ENCODE measurements around the gene MEGF9.

The MEGF9 gene

DNA sequence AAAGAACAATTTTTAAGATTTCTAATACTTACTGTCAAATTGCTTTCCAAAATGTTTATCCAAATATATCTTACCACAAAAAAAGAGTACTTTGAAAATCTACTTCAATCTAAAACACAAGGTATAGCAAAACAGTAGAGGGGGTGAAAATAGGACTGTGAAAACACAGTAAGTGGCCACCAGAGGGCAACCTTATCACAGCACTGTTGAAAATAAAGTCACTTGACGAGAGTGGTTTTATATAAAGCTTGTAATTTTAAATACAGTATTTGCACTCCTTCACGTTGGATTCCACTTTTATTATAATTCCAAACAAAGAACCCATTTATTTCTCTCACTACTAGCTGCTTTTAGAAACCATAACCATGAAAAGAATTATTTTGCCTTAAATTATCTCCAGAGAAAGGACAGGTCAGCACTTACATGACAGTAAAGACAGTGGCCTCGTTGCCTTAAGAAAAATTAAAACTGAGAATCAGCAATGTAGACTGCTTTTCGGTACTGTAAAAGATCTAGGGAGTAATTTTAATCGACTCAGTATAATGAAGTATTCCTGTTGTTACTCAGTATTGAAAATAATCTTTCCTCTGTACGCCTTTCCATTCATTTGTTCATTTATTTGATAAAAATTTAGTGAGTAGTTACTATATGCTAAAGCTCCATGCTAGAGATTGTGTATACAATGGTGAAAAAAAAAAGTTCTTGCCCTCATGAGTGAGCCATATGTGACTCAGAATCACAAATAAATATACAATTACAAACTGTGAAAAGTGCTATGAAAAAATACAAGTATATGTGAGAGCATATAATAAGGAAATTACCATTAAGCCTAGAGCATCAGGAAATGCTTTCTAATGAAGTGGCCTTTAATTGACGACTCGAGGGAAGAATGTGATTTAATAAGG, 94.3 kb downstream of the MEGF9 start:
- peak; percentile 28 for DNase-seq

DNA sequence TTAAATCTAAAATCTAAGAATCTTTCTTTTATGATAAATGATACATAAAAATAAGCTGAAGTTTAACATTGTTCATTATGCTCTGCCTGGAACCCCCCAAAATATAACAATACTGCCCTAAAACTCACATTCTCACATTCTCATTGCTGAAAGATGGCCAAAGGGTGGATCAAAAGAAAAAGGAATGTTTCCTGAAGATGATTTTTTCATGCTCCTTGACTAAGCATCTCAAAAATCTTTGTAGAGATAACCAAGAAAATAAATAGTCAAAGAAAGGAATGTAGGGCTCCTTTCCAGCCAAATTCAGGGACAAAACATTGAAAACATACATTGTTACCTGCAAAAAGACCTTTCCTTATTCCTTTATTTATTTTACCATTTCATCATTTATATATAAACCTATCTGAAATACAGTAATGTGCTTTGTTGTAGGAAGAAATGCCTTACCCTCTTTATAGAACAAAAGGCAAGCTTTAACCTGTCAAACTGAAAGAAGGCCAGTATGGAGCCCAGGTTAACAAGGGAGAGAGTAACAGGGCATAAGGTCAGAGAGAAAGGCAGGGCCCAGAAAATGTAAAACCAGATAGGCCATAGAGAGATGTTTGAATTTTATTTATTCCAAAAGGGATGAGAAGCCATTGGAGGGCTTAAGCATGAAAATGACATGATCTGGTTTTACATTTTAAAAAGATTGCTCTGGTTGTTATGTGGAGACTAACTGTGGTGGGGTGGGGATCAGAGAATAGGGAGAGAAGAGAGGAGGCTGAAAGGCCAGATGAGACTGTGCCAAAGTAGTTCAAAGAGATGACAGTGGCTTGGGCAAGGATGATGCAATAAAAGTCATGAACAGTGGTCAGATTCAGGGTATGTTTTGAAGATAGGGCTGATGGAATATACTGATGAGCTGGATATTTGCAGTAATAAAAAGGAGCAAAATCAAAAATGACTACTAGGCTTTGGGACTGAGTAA, 97.0 kb downstream of the MEGF9 start:
- DNase-seq: no peak

DNA sequence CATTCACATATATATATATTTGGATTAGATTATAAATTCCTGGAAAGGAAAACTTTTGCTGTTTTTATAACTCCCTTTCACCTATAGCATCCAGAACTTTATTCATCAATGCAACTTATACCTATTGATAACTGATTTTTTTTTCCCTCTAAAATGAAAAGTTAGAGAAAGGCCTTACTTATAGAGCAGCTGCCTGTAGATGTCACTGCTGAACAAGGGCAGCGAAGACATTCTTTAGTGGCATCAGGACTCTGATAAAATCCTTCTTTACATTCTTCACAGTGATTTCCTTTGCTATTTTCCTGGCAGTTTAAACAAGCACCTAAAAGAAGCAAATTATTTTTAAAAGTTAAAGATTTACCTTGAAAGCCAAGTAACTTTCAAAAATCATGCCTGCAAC, 102.1 kb downstream of the MEGF9 start:
- no peak for DNase-seq

DNA sequence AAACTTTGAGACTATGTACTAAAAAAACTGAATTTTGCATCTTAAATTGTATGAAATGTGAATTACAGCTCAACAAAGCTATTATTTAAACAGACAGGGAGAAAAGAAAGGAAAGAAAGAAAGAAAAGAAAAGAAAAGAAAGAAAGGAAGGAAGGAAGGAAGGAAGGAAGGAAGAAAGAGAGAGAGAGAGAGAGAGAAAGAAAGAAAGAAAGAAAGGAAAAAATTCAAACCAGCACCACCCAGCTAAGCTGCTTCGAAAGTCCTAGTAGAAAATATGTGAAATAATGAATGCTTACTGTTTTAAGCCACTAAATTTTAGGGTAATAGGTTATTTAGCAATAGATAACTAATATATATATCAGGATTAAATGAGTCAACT, 102.6 kb downstream of the MEGF9 start:
- no peak for DNase-seq

DNA sequence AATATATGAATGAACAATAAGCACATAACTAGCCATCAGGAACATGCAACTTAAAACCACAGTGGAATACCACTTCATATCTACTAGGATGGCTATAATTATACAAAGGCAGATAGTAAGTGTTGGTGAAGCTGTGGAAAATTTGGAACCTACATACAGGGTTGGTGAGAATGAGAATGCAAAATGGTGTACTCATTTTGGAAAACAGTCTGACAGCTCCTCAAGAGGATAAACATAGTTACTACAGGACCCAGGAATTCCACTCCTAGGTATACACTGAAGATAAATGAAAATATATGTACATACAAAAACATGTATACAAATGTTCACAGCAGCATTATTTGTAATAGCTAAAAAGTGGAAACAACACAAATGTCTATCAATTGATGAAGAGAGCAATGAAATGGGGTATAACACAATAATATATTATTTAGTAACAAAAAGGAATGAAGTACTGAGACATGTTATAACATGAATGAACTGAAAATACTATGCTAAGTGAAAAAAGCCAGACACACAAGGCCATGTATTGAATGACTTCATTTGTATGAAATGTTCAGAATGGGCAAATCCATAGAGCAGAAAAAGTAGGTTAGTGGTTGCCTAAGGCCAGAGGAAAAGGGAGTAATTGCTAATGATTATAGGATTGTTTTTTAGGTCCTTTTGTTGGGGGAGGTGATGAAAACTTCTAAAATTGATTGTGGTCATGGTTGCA, 103.1 kb downstream of the MEGF9 start:
- DNase-seq: no peak

DNA sequence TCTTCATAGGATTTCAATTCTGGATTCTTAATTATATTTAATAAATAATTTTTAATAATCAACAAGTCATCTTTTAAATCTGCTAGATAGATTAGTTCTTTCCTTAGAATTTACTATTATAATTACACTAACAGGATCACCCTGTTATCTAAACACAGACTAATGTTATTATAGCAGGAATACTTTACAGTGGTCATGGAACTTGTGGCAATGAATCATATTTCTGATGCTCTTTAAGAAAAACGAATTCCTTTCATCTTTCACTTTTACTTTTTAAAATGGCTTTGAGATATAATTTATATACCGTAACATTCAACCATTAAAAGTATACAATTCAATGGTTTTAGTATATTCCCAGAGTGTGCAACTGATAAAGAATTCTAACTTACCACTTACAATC, 104.6 kb downstream of the MEGF9 start:
- DNase-seq: no peak

DNA sequence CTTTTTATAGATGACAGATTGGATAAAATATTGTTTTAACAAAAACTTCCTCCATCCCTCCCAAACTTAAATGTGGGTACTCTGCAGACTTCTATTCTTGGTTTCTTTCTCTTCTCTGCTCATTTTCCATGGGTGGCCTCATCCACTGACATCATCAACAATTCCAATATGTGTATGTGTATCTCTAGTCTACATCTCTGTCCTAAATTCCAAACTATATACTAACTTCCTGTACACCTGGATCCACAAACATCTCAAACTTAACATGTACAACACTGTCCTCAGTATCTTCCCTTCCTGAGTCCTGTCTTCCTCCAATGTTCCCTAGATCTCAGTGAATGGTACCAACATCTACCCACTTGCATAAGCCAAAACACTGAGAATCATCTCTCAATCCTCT, 105.8 kb downstream of the MEGF9 start:
- DNase-seq: no peak

DNA sequence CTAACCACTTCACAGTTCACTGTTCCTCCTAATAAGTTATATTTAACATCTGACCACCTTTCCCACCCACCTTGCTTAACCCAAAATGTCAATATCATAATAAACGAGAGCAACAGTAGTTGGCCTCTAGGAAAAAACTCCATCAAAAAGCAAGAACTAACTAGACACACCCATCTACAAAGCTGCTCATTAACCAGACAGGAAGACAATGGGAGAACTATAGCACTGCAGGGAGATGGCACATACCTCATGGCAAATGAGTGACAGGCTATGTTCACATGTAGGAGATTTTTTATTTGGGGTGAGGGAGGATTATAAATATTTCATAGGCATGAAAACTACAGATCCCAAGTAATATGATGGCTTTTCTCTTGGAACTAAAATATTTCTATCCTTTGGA, 110.7 kb downstream of the MEGF9 start:
- no peak for DNase-seq

DNA sequence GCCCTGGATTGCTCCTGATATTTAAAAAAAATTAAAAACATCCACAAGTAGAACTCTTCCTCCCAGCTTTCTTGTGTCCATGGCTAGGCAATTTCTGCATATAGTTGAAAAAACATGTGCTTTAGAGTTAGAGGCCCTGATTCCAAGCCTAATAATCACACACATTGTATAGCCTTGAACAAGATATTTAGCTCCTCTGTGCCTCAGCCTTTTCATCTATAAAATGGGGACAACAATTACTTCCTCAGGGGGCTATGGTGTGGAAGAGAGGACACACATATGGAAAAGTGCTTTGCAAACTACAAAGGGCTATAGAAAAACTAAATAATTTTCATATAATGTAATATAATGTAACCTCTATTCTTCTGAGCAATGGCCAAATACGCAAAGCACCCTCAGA, 111.3 kb downstream of the MEGF9 start:
- DNase-seq: no peak

DNA sequence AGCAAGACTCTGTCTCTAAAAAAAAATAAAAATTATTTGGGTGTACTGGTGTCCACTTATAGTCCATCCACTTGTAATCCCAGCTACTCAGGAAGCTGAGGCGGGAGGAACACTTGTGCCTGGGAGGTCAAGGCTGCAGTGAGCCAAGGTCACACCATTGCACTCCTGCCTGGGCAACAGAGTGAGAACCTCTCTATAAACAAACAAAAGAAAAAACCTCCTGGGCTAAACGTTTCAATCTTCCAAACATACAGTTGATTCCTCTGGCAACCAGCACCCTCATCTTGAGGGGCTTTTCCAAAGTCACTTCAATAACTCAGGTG, 120.4 kb downstream of the MEGF9 start:
- no peak for DNase-seq

DNA sequence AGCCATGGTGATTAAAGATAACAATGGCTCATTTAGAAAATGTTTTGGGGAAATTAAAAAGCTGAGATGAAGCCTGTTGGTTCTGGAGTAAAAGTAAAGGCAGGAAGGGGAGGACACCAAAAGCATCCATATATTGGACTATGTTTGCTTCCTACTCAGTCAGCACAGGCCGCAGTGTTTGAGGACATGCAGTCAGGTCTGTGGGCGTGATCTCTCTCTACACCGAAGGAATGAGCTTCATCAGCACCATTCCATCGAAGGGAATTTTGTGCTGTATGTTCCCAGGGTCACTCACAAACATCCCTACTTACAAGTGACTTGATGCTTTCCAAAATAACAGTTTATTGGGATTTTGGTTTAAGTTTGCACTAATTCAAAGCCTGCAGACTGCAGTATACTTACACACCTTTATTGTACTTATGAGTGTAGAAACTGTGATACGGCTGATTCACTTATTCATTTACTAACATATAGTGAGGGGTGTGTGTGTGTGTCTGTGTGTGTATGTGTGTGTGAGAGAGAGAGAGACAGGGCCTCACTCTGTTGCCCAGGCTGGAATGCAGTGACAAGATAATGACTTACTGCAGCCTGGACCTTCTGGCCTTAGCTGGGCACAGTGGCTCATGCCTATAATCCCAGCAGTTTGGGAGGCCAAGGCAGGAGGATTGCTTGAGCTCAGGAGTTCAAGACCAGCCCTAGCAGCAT, 120.9 kb downstream of the MEGF9 start:
- no peak for DNase-seq

DNA sequence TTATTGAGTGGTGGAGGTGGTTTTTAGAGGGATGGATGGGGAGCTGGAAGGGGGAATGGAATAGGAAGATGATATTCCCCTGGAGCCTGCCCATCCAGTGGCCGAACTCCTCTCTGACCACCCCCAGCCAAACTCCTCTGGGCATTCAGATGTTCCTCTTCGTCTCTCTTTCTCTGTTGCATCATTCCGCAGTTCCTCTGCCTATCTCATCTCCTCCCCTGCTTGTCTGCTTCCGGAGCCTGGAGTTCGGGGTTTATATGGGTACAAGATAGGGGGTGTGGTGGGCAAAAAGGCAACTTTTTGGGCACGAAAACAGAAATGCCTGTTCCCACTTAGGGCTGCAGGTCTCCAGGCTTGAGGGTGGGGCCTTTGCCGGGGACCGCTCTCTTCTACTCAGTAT, 122.1 kb downstream of the MEGF9 start:
- no peak for DNase-seq

DNA sequence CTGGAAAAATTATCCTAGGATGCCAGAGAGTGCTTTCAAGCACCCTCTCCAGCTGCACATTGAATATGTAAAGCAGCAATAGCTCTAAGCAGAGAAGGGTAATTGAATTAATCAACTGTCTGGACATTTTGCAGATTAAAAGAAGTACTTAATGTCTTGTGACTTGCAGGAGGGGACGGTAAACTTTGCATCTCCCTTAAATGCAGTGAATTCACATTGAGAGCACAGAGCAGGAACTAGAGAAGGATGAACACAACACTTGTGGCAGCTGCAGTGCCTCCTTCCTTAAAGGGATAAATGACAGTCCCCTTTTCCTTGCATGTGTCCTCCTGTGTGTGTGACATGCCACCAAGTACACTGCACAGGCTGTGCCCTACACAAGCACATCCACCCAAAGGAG, 126.9 kb downstream of the MEGF9 start:
- no peak for DNase-seq

DNA sequence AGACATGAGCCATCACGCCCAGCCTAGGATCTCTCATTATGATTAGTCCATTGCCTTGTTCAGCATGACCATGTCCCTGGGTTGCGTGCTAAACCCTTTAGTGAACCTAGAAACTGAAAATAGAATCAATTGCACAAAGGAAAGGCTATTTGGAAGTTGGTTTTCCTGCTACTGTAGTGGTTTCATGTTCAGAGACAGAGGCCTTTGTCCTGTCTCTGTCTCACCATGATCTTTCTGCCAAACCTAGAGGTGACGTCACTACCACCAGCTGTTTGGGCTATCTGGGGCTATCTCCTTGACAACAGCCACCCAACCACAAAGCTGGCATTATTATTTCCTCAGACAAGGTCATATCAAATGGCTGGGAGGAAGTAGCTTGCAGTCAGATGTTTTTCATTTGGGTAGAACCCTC, 130.3 kb downstream of the MEGF9 start:
- no peak for DNase-seq

DNA sequence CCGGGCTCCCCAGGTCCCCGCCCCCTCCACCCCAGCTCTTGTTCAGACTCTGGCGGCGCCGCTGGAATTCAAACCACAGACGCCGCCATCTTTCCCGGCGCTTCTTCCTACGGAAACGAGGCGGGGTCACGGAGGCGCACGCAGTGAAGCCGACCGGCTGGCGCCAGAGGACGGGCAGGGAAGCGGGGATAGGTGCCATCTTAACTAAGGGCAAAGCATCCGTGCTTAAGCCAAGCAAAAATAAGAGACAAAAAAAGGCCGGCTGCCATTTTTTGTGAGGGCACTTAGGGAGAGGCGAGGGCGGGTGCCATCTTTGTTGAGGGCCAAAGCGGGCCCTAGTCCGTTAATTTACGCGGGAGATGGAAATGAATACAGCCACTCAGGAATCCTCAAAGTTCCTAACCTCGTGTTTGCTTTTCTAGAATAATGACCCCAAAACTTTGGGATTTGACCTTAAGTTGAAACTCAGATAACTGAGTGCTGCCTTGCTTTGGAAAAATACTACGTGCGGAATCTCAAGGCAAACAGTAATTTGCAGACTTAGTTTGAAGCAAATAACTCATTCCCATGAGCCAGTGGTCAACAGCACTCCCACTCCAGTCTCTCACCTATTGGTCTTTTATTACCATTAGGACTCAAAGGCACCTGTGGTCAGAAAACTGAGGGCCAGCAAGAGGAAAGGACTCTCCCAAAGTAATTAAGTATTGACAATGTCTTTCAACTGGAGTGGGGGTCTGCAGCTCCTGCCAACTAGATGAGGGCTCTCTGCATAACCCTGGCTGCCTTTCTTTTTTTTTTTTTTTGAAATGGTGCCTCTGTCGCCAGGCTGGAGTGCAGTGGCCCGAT, 134.0 kb downstream of the MEGF9 start, which contains the start of gene CDK5RAP2:
Gene CDK5RAP2 (minus strand): TSS at position 117 of the 846 bp plus-strand sequence. CDS start 189 bp downstream, outside the sequence.
- DNase-seq: peak; percentile 85

DNA sequence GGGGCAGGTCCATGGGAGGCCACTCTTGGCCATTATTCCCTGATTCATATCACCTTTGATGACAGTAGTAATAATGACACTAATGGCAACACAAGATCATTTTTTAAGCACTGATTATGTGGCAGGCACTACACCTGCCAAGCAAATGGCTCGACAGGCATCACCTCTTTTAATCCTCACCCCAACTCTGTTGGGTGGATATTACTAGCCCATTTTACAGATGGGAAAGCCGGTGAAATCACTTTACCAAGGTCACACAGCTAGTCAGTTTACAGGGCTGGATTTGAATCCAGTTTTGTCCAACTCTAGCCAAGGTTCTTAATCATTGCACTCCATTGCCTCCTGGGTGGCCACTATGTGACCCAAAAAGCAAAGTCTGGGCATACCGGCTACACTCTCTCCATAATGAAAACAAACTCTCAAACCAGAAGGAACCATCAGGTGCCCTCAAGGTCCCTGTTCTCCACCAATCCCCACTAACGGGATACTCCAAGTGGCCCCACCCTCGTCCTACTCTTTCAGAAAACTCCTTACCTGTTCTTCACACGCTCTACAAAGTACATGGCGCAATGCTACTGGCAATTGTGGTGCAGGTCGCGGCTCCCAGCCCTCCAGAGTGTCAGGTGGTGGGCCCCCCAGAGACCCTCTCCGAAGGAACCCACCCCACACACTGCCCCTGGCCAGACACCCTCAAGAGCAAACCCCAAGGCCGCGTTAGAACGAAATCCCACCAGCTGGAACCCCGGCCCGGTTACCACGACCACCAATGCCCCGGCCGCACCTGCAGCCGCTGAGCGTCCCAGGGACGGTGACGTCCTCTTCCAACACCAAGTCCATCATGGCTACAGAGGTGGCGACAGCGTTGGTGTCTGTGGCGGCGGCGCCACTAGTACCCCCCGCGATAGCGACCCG, 134.9 kb downstream of the MEGF9 start:
- DNase-seq: no peak

DNA sequence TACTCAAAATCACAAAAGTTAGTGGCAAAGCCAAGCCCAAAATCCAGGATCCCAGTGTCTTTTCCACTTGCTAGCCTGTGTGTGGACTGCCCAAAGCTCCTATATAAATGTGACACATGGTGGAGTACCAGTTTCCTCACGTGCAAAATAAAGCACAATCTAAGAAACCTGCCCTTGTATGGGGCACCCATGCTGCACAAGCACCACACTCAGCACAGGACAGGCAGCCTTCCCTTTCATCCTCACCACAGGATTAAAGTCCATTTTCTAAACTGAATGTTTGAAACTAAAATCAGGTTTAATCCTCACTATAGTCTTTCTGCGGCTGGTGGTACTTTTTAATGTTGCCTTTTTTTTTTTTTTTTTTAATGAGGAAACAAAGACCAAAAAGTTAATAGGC, 139.8 kb downstream of the MEGF9 start:
- no peak for DNase-seq

DNA sequence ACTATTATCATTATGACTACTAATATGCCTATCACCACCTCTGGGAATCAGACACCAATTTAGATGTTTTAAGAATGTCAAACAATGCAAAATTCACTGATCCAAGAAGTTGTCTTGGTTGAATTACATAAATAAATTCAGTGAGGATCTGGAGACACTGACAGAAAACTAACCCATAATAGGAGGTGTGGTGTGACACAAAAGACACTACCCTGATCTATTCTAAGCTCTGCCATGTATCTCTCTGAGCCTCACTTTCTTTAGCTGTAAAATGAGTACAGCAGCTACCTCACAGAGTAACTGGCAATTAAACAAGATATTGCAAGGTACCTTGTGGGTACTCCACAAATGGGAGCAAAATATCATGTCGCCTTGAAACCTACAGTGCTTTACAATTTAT, 141.8 kb downstream of the MEGF9 start:
- DNase-seq: no peak

DNA sequence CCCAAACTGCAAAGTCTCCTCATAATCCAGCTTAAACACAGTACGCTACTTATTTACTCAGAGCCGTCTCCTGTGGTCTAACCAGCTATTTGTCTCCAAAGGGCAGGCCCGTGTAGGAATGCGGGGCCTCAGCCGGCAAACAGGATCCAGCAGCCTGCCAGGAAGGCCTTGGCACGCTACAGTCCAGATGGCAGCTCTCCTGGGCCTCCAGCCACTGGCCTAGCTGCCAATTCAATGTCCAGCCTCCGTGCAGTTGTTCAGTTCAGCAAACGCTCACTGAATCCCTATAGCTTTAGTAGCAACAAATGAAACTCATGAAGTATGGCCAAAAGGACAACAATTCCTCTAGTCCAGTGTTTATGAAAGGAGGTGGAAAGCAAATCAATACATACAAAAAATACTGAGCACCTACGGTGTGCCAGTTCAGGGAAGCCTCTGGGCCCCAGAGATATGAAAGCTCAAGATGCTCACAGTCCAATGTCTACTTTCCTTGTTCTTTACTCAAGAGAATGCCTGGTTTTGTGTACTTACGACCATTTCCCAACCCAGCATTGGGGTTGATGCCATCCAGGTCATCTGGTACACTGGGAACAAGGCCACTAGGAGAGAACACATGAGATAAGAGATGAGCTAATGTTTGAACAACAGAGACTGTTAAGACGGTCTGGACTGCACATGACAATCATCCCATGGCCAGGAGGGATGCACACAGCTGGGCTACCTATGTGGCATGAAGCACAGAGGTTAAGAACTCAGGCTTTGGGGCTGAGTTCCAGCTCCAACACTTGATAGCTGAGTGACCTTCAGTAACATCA, 142.6 kb downstream of the MEGF9 start:
- no peak for DNase-seq
